ENCODE results near the gene SETD2.
"Not testable (repeated sequence)": the region's sequence is repeated elsewhere in the genome, so short reads cannot be mapped to it uniquely, and the experiment has no call there.

DNA sequence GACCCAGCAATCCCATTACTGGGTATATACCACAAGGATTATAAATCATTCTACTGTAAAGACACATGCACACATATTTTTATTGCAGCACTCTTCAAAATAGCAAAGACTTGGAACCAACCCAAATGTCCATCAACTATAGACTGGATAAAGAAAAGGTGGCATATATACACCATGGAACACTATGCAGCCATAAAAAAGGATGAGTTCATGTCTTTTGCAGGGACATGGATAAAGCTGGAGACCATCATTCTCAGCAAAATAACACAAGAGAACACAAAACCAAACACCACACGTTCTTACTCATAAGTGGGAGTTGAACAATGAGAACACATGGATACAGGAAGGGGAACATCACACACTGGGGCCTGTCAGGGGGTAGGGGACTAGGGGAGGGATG lies 137.5 kb downstream of the SETD2 start:
- TF ChIP-seq POLR2A (IDR thresholded peaks at IDR 0.05); CTCF (IDR thresholded peaks at IDR 0.05 in 8 of 11, conservative IDR thresholded peaks at IDR 0.05 in 3 of 11); POLR2AphosphoS5 (IDR thresholded peaks at IDR 0.05): not testable (repeated sequence)
